Daoy (cell line): ENCODE results near the gene BPIFB1. TPM values are rescaled to one million over a fixed set of nuclear protein-coding genes. Genes with fewer than 3 reads are reported as not detected.

Source experiments
- DNase-seq: peaks from one replicate; pipeline ENCODE4 v3.0.0-alpha.2; 2015; ENCODE audit warnings: low read depth
- total RNA-seq: library from RNA; depleted of rRNA; stranded (reverse); fragments of >200 nt; shearing (Covaris generic); gene quantifications from 2 replicates; pipeline ENCODE4 v1.2.3, GENCODE V29; 2014; rRNA removed

The BPIFB1 gene
- total RNA-seq = not detected in 2 replicates

GRCh38 chr20:33282991-33283555, at the start of gene BPIFB1:
BPIFB1 (plus strand) TSS chr20:33283214; CDS start chr20:33286074, 2,860 bp downstream.
- DNase-seq = no peak

- no peak for DNase-seq
Observed at GRCh38 chr20:33234050-33234449, 49.0 kb upstream of the BPIFB1 start.

- DNase-seq = no peak
Observed at GRCh38 chr20:33235696-33236095, 47.3 kb upstream of the BPIFB1 start, which contains the start of gene BPIFA1. BPIFA1 (plus strand) TSS chr20:33235996; CDS start chr20:33237712, 1,716 bp downstream.

GRCh38 chr20:33236351-33236750, 46.7 kb upstream of the BPIFB1 start:
- no peak for DNase-seq

- DNase-seq = no peak
Observed at GRCh38 chr20:33237989-33238388, 45.0 kb upstream of the BPIFB1 start.

GRCh38 chr20:33239418-33239817, 43.6 kb upstream of the BPIFB1 start:
- no peak for DNase-seq

- no peak for DNase-seq
Observed at GRCh38 chr20:33239979-33240736, 42.9 kb upstream of the BPIFB1 start.

GRCh38 chr20:33240923-33241322, 42.1 kb upstream of the BPIFB1 start:
- DNase-seq = no peak

- DNase-seq = no peak
Observed at GRCh38 chr20:33242319-33243100, 40.5 kb upstream of the BPIFB1 start.

GRCh38 chr20:33246077-33246476, 36.9 kb upstream of the BPIFB1 start:
- no peak for DNase-seq

GRCh38 chr20:33249456-33249855, 33.6 kb upstream of the BPIFB1 start:
- DNase-seq = no peak

GRCh38 chr20:33250666-33251065, 32.3 kb upstream of the BPIFB1 start:
- DNase-seq = no peak

GRCh38 chr20:33251496-33251895, 31.5 kb upstream of the BPIFB1 start:
- DNase-seq = no peak

- DNase-seq = no peak
Observed at GRCh38 chr20:33252460-33252859, 30.6 kb upstream of the BPIFB1 start.

- no peak for DNase-seq
Observed at GRCh38 chr20:33255005-33255404, 28.0 kb upstream of the BPIFB1 start.

- no peak for DNase-seq
Observed at GRCh38 chr20:33257237-33257636, 25.8 kb upstream of the BPIFB1 start.

GRCh38 chr20:33259371-33259770, 23.6 kb upstream of the BPIFB1 start:
- DNase-seq = no peak

GRCh38 chr20:33261465-33261864, 21.5 kb upstream of the BPIFB1 start:
- DNase-seq = no peak

GRCh38 chr20:33262658-33263065, 20.4 kb upstream of the BPIFB1 start:
- peak; percentile 48 for DNase-seq

- DNase-seq = no peak
Observed at GRCh38 chr20:33263784-33264183, 19.2 kb upstream of the BPIFB1 start.

- DNase-seq = no peak
Observed at GRCh38 chr20:33267701-33268100, 15.3 kb upstream of the BPIFB1 start.

- DNase-seq = no peak
Observed at GRCh38 chr20:33272155-33272873, 10.7 kb upstream of the BPIFB1 start.
